KMS-11 (cell line): ENCODE results near the gene CAP1.

ENCODE experiments used
- H2AFZ ChIP-seq: fragments of 200-600 bp; sonication (generic); 2 replicates; pipeline ENCODE4 v1.6.1; 2016; ENCODE audit warnings: antibody characterized with exemption, mixed run types, low read depth
- H3K27ac ChIP-seq: fragments of 200-600 bp; sonication (generic); 2 replicates; pipeline ENCODE4 v1.6.1; 2016; ENCODE audit warnings: mild to moderate bottlenecking, mixed run types
- H3K27me3 ChIP-seq: fragments of 200-600 bp; sonication (generic); 2 replicates; pipeline ENCODE4 v1.6.1; 2017; ENCODE audit warnings: mild to moderate bottlenecking, low read depth, mixed run types, moderate library complexity; ENCODE audit not compliant: insufficient read depth
- H3K36me3 ChIP-seq: fragments of 200-600 bp; sonication (generic); 2 replicates; pipeline ENCODE4 v1.6.1; 2017; ENCODE audit warnings: mild to moderate bottlenecking, mixed run types; ENCODE audit not compliant: insufficient read depth
- H3K4me1 ChIP-seq: fragments of 200-600 bp; sonication (generic); 2 replicates; pipeline ENCODE4 v1.6.1; 2016; ENCODE audit warnings: mild to moderate bottlenecking, low read depth, mixed run types; ENCODE audit not compliant: poor library complexity, severe bottlenecking
- H3K4me2 ChIP-seq: fragments of 200-600 bp; sonication (generic); 2 replicates; pipeline ENCODE4 v1.7.0; 2016; ENCODE audit warnings: mild to moderate bottlenecking, mixed run types
- H3K4me3 ChIP-seq: fragments of 200-600 bp; sonication (generic); IDR thresholded peaks from 2 replicates; pipeline ENCODE4 v1.6.1; 2017; ENCODE audit warnings: low read depth, low read length, mixed read lengths; ENCODE audit not compliant: insufficient read depth
- H3K79me2 ChIP-seq: fragments of 200-600 bp; sonication (generic); 2 replicates; pipeline ENCODE4 v1.6.1; 2016; ENCODE audit warnings: low read depth, mixed run types; ENCODE audit not compliant: insufficient read depth
- H3K9ac ChIP-seq: fragments of 200-600 bp; sonication (generic); 2 replicates; pipeline ENCODE4 v1.6.1; 2016; ENCODE audit warnings: mild to moderate bottlenecking, mixed run types
- H4K20me1 ChIP-seq: fragments of 200-600 bp; sonication (generic); 2 replicates; pipeline ENCODE4 v1.6.1; 2016; ENCODE audit warnings: mild to moderate bottlenecking, mixed run types; ENCODE audit not compliant: insufficient read depth
- TF ChIP-seq, protein P1 (sequence below): fragments of 200-600 bp; sonication (generic); conservative IDR thresholded peaks from 2 replicates; pipeline ENCODE4 v1.6.1; 2017; ENCODE audit warnings: low read depth, mild to moderate bottlenecking, antibody characterized with exemption, low read length, moderate library complexity, mixed read lengths

The CAP1 gene

DNA sequence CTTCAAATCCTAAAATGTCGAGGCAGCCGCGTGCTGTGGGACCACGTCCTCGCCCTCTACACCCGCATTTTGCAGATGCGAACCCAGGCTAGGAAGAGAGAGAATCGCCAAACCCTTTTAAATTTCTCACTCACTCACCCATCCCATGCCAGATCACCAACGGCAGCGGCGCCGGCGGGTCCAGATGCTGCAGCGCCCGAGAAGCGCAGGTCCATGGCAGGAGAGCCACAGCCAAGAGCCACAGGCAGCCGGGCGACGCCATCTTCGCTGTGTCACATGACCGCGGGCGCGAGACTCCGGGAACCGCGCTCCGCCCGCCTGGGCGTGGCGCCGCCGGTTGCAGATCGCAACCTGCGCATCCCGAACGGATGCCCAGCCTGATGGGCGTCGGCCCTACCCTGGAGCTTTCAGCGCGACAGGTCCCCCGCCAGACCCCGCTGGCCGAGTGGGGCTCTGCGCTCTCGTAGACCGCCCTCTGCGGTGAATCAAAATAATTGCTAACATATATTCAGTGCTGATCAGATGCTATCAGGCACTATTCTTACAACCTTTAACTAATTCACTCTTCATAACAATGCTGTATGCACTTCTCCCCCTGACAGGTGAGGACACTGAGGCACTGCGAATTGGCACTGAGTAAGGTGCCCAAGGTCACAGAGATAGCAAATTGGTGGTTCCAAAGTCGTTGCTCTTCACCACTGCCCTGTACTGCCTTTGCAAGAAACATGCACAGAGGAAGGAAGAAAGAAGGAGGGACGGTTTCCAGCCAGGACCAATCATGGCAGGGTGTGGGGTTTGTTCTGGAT lies 56.7 kb downstream of the CAP1 start, which contains the start of gene PPT1:
Gene PPT1, minus strand, starts transcription at position 276 of the 806 bp plus-strand sequence. Its CDS starts 14 bp downstream, at position 262.
- H4K20me1 ChIP-seq = no peaks in the 10 kb centered on the region
- peaks cover 22% of the 10 kb centered on the region for H3K4me1 ChIP-seq
- H3K79me2 ChIP-seq = peaks cover 24% of the 10 kb centered on the region; the same call in 1 of the 2 replicates
- no peaks in the 10 kb centered on the region for H3K27me3 ChIP-seq
- peak within 1 kb of the TSS; percentile 85 for H3K9ac ChIP-seq
- no peaks in the 10 kb centered on the region for H3K36me3 ChIP-seq
- TF ChIP-seq, protein P1, sequence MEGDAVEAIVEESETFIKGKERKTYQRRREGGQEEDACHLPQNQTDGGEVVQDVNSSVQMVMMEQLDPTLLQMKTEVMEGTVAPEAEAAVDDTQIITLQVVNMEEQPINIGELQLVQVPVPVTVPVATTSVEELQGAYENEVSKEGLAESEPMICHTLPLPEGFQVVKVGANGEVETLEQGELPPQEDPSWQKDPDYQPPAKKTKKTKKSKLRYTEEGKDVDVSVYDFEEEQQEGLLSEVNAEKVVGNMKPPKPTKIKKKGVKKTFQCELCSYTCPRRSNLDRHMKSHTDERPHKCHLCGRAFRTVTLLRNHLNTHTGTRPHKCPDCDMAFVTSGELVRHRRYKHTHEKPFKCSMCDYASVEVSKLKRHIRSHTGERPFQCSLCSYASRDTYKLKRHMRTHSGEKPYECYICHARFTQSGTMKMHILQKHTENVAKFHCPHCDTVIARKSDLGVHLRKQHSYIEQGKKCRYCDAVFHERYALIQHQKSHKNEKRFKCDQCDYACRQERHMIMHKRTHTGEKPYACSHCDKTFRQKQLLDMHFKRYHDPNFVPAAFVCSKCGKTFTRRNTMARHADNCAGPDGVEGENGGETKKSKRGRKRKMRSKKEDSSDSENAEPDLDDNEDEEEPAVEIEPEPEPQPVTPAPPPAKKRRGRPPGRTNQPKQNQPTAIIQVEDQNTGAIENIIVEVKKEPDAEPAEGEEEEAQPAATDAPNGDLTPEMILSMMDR = peak; percentile 32; the same call in 1 of the 2 replicates
- peak within 1 kb of the TSS; percentile 89 for H3K4me3 ChIP-seq
- peak within 1 kb of the TSS; percentile 100 for H2AFZ ChIP-seq
- H3K27ac ChIP-seq = peak within 1 kb of the TSS; percentile 55; the same call in 1 of the 2 replicates
- H3K4me2 ChIP-seq = peak within 1 kb of the TSS; percentile 100

DNA sequence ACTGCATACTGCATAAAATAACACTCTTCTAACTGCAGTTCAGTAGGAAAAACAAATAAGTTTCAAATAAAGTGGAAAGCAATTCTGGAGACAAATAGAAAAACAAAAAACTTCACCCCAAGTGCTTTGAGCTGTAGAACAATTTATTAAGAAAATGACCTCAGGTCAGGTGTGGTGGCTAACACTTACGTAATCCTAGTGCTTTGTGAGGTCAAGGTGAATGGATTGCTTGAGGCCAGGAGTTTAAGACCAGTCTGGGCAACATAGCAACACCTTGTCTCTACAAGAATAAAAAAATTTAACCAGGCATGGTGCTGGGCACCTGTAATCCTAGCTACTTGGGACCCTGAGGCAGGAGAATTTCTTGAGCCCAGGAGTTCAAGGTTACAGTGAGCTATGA lies 61.5 kb downstream of the CAP1 start:
- Histone ChIP-seq H3K4me1 (peaks cover 7% of the 10 kb centered on the region), H3K4me3 (no peak overlapping the region), H3K36me3 (no peaks in the 10 kb centered on the region), H3K4me2 (no peak overlapping the region), H2AFZ (no peak overlapping the region), H3K9ac (no peak overlapping the region), H3K79me2 (no peaks in the 10 kb centered on the region), H4K20me1 (no peaks in the 10 kb centered on the region), H3K27ac (no peak overlapping the region), H3K27me3 (no peaks in the 10 kb centered on the region)
- TF ChIP-seq, protein P1 = no peak

DNA sequence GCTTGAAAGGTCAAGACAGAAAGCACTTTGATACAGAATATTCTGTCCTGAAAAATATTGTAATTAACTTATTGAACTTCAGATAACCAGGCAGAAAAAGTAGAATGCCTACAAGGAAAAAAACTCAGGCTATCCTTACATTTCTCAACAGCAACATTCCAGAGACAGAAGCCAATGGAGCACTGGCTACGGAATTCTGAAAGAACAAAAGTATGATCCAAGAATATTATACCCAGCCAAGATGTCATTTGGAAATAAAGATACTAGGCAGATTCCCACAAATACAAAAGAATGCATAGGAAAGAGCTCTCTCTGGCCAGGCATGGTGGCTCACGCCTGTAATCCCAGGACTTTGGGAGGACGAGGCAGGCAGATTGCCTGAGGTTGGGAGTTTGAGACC lies 62.4 kb downstream of the CAP1 start:
- peaks cover 1% of the 10 kb centered on the region for H3K4me1 ChIP-seq
- H3K9ac ChIP-seq = no peak overlapping the region
- no peaks in the 10 kb centered on the region for H3K27me3 ChIP-seq
- TF ChIP-seq, protein P1 = no peak
- H3K4me3 ChIP-seq = no peak overlapping the region
- no peak overlapping the region for H3K27ac ChIP-seq
- H3K79me2 ChIP-seq = no peaks in the 10 kb centered on the region
- H2AFZ ChIP-seq = no peak overlapping the region
- H3K4me2 ChIP-seq = no peak overlapping the region
- no peaks in the 10 kb centered on the region for H4K20me1 ChIP-seq
- H3K36me3 ChIP-seq = no peaks in the 10 kb centered on the region

DNA sequence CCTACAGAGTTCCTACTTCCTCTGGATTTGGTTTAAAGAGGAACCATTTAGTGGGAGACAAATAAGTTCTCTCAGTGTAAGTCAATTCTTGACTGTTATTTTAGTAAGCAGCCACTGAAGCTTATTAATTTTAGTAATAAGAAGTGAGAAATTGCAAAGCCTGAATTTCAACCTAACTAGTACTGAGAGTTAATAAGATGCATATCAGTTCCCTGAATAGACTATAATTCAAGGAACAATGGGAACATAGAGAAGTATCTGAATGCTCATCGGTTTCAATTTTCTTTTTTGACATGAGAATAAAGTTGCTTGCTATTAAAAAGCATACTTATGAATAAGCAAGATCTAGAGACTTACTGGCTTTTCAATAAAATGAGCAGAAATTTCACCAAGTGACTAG lies 64.5 kb downstream of the CAP1 start:
- H2AFZ ChIP-seq = no peak overlapping the region
- H3K27me3 ChIP-seq = no peaks in the 10 kb centered on the region
- H3K4me2 ChIP-seq = no peak overlapping the region
- no peaks in the 10 kb centered on the region for H4K20me1 ChIP-seq
- TF ChIP-seq, protein P1 = no peak
- H3K79me2 ChIP-seq = no peaks in the 10 kb centered on the region
- H3K9ac ChIP-seq = no peak overlapping the region
- no peaks in the 10 kb centered on the region for H3K4me1 ChIP-seq
- no peaks in the 10 kb centered on the region for H3K36me3 ChIP-seq
- no peak overlapping the region for H3K4me3 ChIP-seq
- H3K27ac ChIP-seq = no peak overlapping the region
